ENCODE data around the gene C1QTNF1. TPM values are rescaled to one million over a fixed set of nuclear protein-coding genes. Genes with fewer than 3 reads are reported as not detected.
"Not testable (repeated sequence)": the region's sequence is repeated elsewhere in the genome, so short reads cannot be mapped to it uniquely, and the experiment has no call there.

C1QTNF1 gene
- polyA plus RNA-seq, 1 donor, result 4.2 TPM

DNA sequence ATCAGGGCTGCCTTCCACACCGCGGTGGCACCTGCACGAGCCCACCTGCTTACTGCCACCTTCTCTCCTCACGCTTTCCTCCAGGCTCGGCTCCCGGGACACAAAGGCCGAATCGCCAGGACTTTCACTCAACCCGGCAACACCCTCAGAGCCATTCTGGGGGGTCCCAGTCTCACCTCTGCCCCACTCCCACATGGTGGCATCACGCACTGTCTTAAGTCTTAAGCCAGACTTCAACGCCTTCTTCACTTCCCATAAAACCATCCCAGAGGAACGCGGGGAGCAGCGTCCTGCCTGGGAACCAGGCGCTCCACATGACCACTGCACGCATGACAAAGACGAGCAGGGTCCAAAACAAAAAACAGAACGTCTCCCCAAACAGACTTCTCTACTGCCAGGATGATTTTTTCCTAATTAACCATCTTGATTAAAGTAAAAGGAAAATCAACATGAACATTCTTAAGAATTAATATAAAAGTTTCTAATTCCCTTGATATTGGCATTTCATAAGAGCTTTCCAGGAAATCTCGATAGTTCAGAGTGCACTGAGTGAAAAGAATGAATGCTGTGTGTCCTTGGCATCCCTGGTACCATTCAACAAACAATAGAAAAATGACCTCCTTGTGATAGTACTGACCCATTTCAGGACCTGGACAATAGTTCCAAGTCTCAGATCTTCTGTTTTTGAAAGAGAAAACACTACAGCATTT is 17.0 kb upstream of the C1QTNF1 start:
- no peak for DNase-seq

DNA sequence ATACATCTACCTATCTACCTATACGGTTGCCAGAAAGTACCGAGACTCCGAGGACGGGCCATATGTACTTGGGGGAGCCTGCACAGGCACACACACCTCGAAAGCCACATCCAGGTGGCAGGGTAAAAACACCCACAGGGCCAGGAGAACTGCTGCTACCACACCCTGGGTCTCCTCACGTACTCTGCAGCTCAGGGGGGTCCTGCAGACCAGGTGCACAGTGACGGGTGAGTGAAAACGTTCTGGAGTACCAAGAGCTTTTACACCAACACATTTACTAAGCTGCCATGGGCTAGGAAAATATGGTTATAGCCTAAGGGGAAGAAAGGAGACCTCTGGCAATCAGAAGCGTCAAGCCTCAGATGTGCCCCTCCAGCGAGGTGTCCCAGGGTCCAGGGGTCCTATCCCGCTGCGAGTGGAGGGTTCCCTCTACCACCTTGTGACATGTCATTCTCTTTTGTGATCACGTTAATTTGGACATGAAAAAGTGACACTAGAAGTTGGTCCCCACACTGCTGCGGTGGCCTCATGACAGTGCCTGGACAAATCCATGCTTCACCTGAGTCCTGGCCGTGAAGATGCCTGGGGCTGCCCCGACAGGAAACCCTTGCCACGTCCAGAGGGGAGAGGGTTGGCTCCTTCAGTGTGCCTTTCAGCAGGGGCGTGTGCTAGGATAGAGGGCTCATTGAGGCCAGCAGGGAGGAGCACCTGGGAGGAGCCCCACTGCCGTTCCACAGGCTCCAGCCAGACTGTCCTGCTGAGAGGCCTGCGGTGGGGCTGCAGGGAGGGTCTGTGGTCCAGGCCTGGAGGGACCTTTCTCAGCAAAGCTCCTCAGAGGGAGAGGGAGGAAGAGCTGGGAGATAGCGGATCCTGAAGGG is 16.2 kb upstream of the C1QTNF1 start:
- DNase-seq, result no peak

DNA sequence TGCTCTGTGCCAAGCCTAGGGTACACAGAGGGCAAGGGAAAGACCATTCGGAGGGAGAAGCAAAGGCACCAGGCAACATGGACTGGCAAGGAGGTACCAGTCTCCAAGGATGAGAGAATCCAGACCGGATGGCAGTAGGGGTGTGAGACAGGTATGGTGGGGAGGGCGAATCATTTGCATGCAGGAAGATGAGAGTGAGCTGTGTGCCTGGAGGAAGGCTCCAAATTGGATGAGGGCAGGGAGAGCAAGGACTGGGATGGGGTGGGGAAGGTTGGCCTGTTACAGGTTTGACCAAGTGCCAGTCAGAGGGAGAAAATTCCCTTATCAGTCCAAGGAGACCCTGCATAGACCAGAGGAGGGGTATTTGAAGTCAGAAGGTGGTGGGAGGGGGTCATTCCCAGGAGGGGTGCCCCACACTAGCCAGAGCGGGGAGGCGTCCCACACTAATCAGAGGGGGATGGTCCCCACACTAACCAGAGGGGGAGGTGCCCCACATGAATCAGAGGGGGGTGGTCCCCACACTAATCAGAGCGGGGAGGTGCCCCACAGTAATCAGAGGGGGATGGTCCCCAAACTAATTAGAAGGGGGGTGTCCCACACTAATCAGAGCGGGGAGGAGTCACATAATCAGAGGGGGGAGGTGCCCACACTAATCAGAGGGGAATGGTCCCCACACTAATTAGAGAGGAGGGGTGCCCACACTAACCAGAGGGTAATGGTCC is 15.1 kb upstream of the C1QTNF1 start:
- no peak for DNase-seq

DNA sequence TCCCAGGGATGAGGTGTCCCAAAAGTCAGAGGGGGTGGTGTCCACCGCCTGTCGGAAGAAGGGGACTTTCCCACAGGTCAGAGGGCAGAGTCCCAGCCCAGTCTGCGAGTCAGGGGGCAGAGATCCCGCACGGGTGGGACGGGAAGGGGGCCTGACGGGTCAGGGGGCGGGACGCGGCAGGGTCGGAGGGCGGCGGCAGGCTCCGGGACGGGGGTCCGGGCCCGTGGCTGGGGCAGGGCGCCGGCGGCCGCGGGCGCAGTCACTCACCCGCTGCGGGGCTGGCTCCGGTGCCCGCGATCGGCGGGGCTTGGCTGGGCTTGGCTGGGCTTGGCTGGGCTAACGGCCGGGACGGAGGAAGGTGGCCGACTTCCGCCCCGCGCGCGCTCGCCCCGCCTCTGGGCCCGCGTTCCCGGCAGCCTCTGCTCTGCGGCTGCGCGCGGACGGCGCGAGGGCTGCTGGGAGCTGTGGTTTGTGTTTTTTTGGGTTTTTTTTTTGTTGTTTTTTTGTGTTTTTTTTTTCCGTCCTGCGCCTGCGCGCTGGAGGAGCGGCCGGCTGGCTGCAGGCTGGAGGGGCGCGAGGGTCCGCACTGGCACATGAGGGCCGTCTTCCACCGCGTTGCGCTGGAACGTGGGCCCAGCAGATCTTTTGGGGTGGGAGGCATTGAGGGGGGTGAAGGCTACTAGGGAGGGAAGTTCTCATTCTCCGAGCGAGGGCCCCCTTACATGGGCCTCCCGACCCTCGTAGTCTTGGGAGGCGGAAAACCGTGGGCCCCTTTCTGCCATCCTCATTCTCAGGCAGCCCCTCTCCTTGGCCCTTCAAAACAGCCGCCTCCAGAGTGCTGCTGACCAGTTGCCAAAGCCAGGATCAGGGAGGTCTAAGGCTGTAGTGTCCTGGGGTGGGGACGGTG is 14.3 kb upstream of the C1QTNF1 start, which contains the start of gene CANT1:
Gene CANT1 (minus strand): TSS at position 368 of the 907 bp plus-strand sequence. CDS start 12,142 bp downstream, outside the sequence.
- peak; percentile 93 for DNase-seq

- no peak for DNase-seq
These were observed 13.7 kb upstream of the C1QTNF1 start for GRCh38 chr17:79010304-79010646.

- no peak for DNase-seq
These were observed 12.4 kb upstream of the C1QTNF1 start for GRCh38 chr17:79011451-79012147.

GRCh38 chr17:79012563-79013134 is 11.3 kb upstream of the C1QTNF1 start:
- no peak for DNase-seq

GRCh38 chr17:79014158-79014758 is 9.7 kb upstream of the C1QTNF1 start:
- no peak for DNase-seq

- DNase-seq, result no peak
These were observed 6.2 kb upstream of the C1QTNF1 start for GRCh38 chr17:79017546-79018369.

DNA sequence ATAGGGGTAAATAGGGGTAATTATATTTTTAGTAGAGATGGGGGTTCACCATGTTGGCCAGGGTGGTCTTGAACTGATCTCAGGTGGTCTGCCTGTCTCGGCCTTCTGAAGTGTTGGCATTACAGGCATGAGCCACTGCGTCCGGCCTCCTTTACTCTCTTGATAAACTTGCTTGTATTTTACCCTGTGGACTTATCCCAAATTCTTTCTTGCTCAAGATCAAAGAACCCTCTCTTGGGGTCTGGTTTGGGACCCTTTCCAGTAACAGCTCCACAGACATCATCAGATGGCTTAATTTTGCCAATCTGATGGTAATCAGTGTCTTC is 5.6 kb upstream of the C1QTNF1 start:
- DNase-seq, result no peak

DNA sequence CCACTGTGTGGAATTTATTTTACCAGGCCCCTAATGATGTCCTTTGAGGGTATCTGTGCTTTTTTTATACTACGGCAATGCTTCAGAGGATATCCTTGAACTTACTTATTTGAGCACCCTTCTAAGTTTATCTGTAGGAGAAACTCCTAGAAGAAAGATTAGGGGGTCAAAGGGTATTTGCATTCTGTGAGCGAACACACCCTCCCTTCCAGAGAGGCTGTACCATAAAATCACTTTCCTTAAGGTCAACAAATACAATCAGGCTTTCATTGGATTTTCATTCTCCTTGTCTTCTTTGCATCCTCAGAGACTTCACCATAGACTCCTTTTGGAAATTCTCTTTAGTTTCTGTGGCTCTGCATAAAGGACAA is 4.7 kb upstream of the C1QTNF1 start:
- no peak for DNase-seq

DNA sequence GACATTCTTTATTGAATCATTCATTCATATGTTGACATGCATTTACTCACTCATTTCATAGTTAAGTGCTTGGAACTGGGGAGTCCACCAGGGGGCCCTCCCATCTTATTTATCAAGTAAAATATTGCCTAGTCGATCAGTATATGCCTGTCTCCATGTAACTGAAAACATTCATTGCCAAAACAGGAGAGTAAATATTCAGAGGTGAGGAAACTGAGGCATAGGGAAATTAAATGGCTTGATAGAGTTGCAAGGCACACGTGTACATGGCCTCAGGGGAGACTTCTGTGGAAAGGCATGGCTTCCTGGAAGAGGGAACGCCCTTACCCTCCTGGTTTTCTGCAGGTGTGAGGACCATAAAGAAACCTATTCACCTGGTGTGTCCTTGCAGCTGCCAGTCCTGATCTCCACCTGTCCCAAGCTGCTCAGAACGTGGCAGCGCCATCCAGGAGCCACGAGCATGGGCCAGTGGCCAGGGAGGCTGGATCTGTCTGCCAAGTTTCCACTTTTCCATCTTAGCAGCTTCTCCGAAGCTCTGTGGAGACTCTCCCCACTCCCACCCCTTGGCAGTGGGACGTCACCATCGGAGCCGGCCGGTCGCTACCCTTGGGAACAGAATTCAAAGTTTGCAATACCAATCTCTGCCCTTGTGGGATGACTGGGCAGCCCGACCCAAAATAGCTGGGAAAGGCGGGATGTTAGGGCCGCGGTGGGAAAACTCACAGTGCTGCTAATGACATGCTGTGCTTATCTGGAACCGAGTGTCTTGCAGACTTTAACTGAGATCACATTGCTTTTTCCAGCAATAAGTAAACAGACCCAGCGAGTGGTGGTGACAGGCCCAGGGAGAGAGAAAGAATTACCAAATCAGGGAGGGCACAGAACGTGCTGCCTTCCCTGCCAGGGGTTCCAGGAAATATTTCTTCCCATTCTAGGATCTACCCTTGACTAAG is 4.1 kb upstream of the C1QTNF1 start:
- DNase-seq, result peak; percentile 71

DNA sequence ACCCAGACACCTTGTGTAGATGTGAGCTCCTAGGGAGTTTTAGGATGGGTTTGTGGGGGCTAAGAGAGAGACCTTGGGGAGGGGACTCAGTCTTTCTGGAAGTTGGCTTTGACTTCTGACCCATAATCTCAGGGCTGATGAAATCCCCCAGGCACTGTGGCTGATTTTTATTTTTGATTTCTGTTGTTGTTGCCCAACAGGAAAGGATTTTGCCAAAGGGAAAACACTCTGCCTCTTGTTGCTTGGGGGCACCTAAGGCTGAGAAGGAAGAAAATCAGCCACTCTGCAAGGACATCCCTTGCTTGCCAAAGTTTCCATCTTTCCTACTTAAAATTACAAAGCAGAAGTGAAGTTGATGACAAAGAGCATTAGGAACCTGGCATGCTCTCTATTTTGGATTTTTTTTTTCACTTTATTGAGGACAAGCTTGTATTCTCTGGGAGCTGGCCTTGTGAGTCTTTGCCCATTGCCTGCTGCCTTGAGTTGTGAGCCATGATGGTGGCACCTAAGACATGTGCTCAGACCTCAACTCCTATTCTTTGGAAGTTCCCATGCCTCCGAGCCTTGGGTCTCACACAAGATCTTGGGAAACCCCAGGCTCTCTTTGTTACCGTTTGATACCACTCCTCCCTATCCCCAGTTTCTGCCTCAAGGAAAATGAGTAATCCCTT is 3.2 kb upstream of the C1QTNF1 start:
- DNase-seq, result no peak

DNA sequence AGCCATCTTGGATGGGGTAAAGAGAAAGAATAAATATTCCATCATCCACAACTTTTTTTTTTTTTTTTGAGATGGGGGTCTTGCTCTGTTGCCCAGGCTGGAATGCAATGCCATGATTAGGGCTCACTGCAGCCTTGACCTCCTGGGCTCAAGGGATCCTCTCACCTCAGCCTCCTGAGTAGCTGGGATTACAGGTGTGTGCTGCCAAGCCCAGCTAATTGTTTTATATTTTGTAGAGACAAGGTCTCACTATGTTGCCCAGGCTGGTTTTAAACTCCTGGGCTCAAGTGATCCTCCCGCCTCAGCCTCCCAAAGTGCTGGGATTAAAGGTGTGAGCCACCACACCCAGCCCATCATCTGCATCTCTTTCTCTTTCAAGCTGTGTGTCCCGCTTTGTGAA is 2.0 kb upstream of the C1QTNF1 start:
- DNase-seq, result not testable (repeated sequence)

DNA sequence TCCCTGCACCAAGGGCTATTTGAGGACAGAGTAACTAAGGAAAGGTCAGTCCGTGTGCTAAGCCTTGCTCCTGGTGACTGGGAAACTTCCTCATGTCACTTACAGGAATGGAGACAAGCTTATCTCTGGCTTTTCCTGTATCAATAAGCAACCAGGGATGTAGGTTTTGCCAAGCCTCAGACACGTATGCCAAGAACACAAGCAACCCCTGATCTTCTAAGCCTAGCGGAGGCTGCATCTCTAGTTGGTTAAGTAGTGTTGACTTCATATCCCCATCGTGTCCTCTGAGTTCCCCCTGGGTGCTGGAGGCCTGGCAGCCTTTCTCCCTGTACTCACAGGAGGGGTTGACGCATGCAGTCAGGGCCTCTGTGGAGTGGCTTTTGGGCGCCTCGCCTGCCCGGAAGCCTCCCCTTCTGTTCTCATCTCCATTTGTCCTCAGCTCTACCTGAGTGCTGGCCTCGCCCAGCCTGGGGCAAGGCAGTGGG is 1.4 kb upstream of the C1QTNF1 start:
- no peak for DNase-seq

DNA sequence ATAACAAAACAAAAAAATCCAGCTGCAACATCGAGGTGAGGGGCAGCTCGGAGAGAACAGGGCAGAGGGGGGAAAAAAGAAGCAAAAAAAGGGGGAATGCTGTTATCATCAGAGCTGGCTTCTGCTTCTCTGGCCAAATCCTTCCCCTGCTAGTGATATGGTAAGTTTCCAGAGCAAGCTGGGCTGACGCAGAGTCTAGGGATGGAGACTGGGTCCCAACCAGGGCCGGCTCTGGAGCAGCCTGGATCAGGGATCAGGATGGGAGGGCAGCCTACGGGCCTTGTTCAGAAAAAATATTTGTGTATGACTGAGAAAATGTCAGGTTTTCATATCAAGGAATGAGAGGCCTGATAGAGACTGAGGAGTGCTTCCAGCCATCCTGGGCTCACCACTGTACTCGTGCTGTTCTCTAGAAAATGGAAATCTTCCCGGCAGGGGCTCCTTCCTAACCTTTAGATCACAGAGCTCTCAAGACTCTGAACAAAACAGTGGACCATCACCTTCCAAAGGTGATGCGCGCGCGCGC is 726 bp upstream of the C1QTNF1 start:
- no peak for DNase-seq

DNA sequence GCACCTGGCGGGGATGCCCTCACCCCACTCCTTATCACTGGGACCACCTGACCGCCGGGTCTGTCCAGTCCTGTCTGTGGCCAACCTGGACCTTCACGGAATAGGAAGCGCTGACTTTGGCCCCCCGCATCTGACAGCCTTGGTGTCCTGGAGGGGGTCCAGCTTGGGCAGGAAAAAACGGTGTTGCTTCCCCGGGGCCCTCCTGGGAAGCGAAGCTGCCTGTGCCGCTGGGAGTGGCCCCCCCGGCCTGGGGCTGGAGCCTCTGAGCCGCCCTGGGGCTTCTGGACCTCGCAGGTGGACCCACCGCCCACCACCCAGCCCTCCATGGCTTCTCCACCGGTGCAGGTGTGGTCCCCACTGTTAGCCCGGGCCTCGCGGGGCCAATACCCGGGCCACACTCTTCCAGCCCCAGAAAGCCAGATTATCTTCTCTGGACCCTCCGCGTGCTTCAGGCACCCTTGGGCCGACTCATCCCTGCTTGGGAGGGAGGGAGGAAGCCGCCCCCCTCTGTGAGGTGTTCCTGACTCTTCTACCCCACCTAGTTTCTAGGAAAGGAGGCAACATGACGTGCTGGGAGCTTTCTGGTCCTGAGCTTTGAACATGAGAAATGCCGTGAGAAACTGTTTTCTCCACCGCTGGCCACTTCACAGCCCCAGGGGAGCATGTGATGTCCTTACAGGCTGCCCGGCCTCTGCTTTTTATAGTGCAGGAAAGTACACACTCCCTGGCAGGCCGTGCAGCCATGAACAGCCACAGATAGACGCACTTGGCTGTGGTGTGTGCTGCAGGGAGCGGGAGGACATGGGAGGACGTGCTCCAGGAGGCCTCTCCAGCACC is 1.1 kb downstream of the C1QTNF1 start:
- DNase-seq, result no peak

Data from hindlimb muscle (tissue), 1 donor.